GM18526 (cell line): ENCODE measurements around the gene TMCC1.

ENCODE experiments used
- POLR2A ChIP-seq: IDR thresholded peaks from 3 replicates; pipeline ENCODE4 v1.6.1; 2011; ENCODE audit not compliant: insufficient read length; ENCODE audit errors: extremely low read depth

Gene TMCC1

GRCh38 chr3:129663930-129664646 is 229.4 kb downstream of the TMCC1 start:
- TF ChIP-seq POLR2A = no peak

DNA sequence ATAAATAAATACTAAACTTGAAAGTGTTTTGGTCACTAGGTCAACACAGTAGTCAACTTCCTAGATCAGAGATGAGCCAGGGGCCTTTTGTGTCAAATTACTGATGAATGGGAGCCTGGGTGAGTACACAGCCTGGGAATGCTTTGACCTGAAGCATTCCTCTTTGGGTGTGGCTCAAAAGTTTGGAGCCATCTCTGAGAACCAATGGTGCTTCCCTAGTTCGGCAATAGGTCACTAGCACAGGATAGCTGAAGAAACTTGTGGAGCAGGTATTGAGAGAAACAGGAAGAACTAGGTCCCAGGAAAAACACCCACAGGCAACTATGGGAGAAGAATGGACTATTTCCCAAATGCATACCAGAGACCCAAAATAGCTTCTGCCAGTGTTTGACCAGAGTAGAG is 230.5 kb downstream of the TMCC1 start:
- TF ChIP-seq POLR2A = no peak

GRCh38 chr3:129662191-129662608 is 231.3 kb downstream of the TMCC1 start:
- TF ChIP-seq POLR2A = no peak

DNA sequence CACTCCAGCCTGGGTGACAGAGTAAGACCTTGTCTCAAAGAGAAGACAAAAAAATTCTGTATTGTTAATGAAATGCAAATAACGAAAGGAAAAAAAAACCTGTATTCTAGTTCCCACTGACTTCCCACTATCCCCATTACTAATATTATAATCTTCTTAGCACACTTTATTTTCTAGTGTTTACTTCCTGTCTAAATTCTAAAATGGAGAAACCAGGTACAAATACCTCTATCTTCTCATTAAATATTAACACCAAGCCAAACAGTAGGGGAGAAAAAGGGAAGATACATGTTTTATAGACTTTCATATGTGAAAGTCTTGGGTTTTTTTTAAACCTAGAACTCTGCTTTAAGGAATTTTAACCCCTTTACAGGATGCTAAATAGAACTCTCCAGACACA is 231.7 kb downstream of the TMCC1 start:
- no peak for TF ChIP-seq POLR2A

GRCh38 chr3:129658110-129658843 is 235.2 kb downstream of the TMCC1 start:
- no peak for TF ChIP-seq POLR2A

DNA sequence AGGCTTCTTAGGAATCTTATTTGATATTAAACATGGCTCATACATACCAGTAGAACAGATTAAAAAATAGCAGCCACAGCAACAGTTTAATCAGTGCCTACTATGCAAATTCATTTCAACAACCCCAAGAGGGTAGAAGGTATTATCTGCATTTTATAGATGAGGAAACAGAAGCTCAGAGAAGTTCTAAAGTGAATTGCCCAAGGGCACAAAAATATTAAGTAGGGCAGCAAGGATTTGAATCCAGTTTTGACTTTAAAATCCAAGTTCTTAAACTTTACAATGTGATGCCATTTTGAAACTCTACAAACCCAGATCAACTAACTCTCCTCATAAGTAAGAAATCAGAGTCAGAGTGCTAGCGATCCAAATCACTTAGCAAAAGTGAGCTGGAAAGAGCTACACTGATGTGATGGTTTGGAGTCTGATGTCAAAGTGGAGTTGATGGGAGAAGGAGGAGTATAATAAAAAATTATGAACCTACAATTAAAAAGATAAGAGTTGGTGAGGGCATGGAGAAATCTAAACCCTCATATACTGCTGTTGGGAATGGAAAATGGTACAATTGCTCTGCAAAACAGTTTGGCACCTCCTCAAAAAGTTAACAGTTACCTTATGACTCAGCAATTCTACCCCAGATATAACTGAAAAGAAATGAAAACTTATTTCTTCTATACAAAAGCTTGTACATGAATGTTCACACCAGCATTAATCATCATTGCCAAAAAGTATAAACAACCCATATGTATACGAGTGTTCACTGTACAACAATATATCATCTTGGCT is 236.1 kb downstream of the TMCC1 start:
- TF ChIP-seq POLR2A = no peak

DNA sequence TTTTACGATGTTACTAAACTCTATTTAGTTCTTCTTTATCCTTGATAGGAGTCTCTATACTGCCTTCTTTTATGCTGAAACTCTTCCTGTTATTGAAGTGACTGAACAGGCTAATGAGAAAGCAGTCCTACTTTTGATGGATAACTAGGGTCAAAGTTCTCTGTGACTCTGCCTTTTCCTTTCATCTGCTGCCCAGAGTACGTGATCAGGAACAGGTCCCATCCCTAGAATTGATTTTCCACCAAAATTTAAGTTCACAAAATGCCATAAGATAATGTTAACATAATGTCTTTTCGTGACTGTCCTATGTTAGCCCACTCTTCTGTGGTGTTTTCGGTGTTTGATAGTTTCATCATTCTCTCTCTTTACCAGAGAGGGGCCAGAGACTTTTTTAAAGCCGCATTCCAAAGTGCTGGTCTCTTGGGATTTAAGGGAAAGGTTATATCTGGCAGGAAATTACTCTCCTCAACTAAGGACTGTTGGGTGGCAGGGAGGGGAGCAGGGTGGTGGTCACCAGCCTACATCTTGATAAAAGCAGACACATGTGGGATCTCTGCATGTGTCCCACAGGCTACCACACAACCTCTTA is 236.8 kb downstream of the TMCC1 start:
- no peak for TF ChIP-seq POLR2A

GRCh38 chr3:129655291-129655700 is 238.2 kb downstream of the TMCC1 start:
- TF ChIP-seq POLR2A = no peak

- no peak for TF ChIP-seq POLR2A
Measured at GRCh38 chr3:129654131-129654530, 239.4 kb downstream of the TMCC1 start.

DNA sequence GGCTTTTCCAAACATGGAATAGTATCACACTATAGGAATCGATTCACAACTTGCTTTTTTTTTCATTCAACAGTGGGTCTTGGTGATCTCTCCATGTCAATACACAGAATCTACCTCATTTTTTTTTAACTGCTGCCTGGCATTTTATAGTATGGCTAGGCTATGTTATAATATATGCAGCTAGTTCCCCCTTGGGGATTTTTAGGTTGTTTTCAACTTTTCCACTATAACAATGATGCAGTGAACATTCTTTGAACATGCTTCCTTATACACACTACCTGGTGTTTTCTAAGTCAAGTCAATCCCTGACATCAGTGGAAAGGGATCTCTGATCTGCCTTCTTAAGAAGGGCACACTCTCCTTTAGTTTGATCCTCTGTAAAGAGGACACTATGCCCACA is 240.5 kb downstream of the TMCC1 start:
- no peak for TF ChIP-seq POLR2A

- TF ChIP-seq POLR2A = no peak
Measured at GRCh38 chr3:129651435-129652202, 241.9 kb downstream of the TMCC1 start.

DNA sequence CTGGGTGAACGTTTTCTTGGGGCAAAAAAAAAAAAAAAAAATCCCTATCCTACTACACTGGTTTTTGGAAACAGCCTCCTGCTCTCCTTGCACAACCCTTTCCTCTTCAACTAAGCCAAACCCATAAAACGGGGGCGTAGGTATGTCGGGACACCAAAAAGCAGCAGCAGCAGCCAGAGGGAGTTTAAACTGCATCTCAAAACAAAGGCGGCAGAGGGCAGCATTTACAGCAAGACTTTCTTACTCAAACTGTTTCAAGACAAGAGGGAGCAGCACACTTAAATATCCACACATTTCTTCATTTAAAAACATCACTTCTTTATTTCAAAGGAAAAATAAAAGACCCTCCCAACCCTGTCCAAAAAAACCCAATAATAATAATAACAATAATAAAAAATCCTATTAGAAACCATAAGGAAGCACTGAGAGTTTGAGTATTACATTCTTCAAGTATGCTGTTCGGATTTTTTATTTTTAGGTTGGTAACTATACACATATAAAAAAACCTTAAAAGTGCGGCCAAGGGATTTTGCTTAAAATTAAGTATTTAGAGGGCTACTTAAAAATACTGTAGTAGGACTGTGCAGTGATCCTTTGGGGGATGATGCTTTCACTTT is 243.1 kb downstream of the TMCC1 start:
- TF ChIP-seq POLR2A = no peak

DNA sequence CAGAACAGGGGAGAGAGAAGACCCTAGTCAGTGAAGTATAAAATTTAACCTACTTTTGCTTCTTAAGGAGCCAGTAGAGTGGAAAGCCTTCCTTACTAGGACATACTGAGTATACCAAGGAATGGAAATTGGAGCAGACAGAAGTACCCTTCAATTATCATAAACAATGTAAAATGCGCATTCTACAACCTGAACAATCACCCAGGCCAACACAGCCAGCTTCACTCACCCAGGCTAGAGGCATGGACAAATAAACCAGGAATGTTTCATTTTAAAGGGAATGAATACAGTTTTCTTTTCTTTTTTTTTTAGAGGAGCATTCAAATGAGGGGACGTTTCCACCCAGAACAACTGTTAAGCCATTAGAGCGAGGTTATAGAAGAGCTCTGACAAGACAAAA is 245.1 kb downstream of the TMCC1 start:
- TF ChIP-seq POLR2A = no peak

DNA sequence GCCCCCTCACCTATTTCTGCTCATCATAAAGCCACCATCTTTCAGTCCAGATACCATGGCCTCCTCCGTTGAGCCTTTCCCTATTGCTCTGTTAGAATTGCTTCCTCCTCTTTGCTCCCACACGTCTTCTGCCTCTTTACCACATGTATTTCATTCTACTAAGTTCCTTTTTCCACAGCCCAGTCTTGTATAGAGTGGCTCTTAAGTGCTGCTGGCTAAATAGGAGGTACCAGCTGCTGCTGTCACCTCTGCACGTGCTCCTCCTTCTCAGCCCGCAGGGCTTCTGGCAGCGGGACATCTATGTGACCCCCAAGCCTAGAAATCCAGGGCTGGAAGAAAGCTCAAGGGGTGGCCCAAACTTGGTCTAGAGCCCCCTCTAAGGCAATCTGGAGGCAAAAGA is 248.2 kb downstream of the TMCC1 start:
- no peak for TF ChIP-seq POLR2A
